Heart left ventricle (tissue), 16 donors: ENCODE measurements around the gene OPCML. TPM values are rescaled to one million over a fixed set of nuclear protein-coding genes. Genes with fewer than 3 reads are reported as not detected.

Experiments used
- ATAC-seq, 4 donors: fragments of 200-7000 bp; cut with Tn5 transposase; one replicate each; pipeline ENCODE4 v1.9.1; 2020 to 2022; ENCODE audit warnings: moderate library complexity in 4 of 4, mild to moderate bottlenecking in 3 of 4, moderate number of reproducible peaks in 1 of 4
- DNase-seq, 5 donors: peaks; one replicate each; pipeline ENCODE4 v3.0.0-alpha.2; 2020
- H3K27ac ChIP-seq, 12 donors: fragments of 200-600 bp; sonication (generic) in 4 of 12; one replicate each; pipeline versions ENCODE4 v1.5.0 to v1.8.0; 2016 to 2022; ENCODE audit warnings: mild to moderate bottlenecking in 2 of 12
- H3K27me3 ChIP-seq, 9 donors: fragments of 200-600 bp; sonication (generic) in 2 of 9; one replicate each; pipeline versions ENCODE4 v1.5.1 to v1.8.0; 2016 to 2022; ENCODE audit warnings: mild to moderate bottlenecking in 3 of 9
- H3K36me3 ChIP-seq, 9 donors: fragments of 200-600 bp; sonication (generic) in 2 of 9; one replicate each; pipeline versions ENCODE4 v1.5.0 to v1.8.0; 2018 to 2022; ENCODE audit warnings: mild to moderate bottlenecking in 2 of 9
- H3K4me1 ChIP-seq, 12 donors: fragments of 200-600 bp; sonication (generic) in 4 of 12; one replicate each; pipeline versions ENCODE4 v1.5.0 to v1.8.0; 2016 to 2022; ENCODE audit warnings: mild to moderate bottlenecking in 3 of 12
- H3K4me3 ChIP-seq, 12 donors: fragments of 200-600 bp; sonication (generic) in 4 of 12; one replicate each; pipeline versions ENCODE4 v1.5.0 to v1.8.0; 2017 to 2022; ENCODE audit warnings: mild to moderate bottlenecking in 9 of 12, moderate library complexity in 4 of 12
- H3K9me3 ChIP-seq, 12 donors: fragments of 200-600 bp; sonication (generic) in 4 of 12; one replicate each; pipeline versions ENCODE4 v1.5.0 to v1.8.0; 2016 to 2022; ENCODE audit warnings: mild to moderate bottlenecking in 1 of 12
- POLR2A ChIP-seq, 2 donors: fragments of 450-650 bp; IDR thresholded peaks; one replicate each; pipeline ENCODE4 v1.6.1; 2017; ENCODE audit warnings: antibody characterized with exemption in 2 of 2, mild to moderate bottlenecking in 2 of 2, moderate library complexity in 2 of 2
- WGBS, 4 donors: extraction: QIAGEN DNeasy Blood & Tissue Kit in 2 of 4; methylation state at CpG; one replicate each; pipeline versions ENCODE4 v1.1.5 to v1.1.7; 2013 to 2018; 5-methylcytosine and 5-hydroxymethylcytosine counted together
- intact Hi-C, 10 donors: fragments of 100-400 bp; cut with DNase I; formaldehyde crosslinking; loops; one replicate each; pipeline versions ENCODE4 v1.11.1 to v1.14.2; 2022
- polyA plus RNA-seq, 2 donors: library from polyadenylated mRNA; stranded (reverse); fragments of 200-250 nt; gene quantifications; one replicate each; pipeline ENCODE4 v1.2.3, GENCODE V29; 2013
- total RNA-seq, 9 donors: library from RNA; depleted of rRNA in 2 of 9; stranded (reverse); fragments of >200 nt in 2 of 9; fragmentation: NEBNext Ultra II Directional in 3 of 9; extraction: Animal tissue kit (Norgen Biotek cat#: 25700) in 3 of 9; gene quantifications; one replicate each; pipeline versions ENCODE4 v1.1.0 to v1.2.4, GENCODE V29; 2016 to 2023
- TF ChIP-seq, protein P1 (sequence below), 12 donors: fragments of 200-600 bp; sonication (generic) in 4 of 12; IDR thresholded peaks; one replicate each; pipeline versions ENCODE4 v1.5.0 to v1.8.0; 2018 to 2022; ENCODE audit warnings: antibody characterized with exemption in 12 of 12, mild to moderate bottlenecking in 5 of 12
- donor health status: ischemic (EF 13 %, LVEDD 7.1; RV severe dilation, severe dysfunction).
- donor health status: healthy with polysubstance abuse.
- donor health status: DM: no; HTN: yes; CAD: no.
- donor health status: DM: no; HTN: no; CAD: no.
- donor health status: ischemic (EF 25% LVEDD 6.9; RV normal size, moderate dysfunction).
- donor health status: ischemic (EF 25% LVEDD 5.7; RV mildly dilated, moderate dysfunction).
- donor health status: healthy.
- donor health status: DM: yes; HTN: yes; CAD: no.
- donor health status: ischemic (EF 35%, LVEDD 5.7; RV mildly dilated, moderate dysfunction).
- donor health status: nonischemic (EF 11% LVEDD 7.7; RV severe dilation, severe dysfunction).
- donor health status: DM: yes; HTN: yes; CAD: no.
- donor health status: PGD.
- donor health status: ischemic (EF 29% LVEDD 5.4; RV normal size, mild dysfunction).
- donor health status: nonischemic (EF 23%, LVEDD 6.1; RV moderate dilation, normal function).

OPCML gene
- total and polyA plus RNA-seq, 11 donors = 0.04 to 1.3 (median 0.23) TPM; not detected in 3

DNA sequence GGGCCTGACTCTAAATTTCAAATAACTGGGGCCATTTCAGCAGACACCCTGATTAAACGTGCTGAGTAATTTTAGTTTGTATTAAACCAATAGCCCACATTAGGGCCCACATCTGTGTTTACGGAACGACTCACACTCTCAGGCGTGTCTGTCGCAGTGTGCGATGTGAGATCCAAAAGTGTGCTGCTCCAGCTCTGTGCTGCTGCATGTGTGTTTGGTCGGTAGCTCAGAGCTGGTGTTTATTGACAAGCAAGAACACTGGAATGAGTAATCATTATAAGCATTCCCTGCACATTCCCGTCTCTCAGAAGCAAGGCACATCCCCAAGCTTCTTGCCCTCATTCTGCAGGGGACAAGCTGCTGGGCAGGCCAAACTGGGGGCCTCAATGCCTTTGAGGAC, 7.8 kb downstream of the OPCML start:
- no peak for ATAC-seq
- no peak overlapping the region for H3K4me3 ChIP-seq
- peaks cover 0 to 23% (median 7%) of the 10 kb centered on the region in 9 donors for H3K27me3 ChIP-seq
- H3K27ac ChIP-seq = no peak overlapping the region
- H3K4me1 ChIP-seq = peaks cover 0 to 46% (median 15%) of the 10 kb centered on the region in 12 donors
- no peak for TF ChIP-seq POLR2A (IDR thresholded peaks at IDR 0.05)
- TF ChIP-seq, protein P1, sequence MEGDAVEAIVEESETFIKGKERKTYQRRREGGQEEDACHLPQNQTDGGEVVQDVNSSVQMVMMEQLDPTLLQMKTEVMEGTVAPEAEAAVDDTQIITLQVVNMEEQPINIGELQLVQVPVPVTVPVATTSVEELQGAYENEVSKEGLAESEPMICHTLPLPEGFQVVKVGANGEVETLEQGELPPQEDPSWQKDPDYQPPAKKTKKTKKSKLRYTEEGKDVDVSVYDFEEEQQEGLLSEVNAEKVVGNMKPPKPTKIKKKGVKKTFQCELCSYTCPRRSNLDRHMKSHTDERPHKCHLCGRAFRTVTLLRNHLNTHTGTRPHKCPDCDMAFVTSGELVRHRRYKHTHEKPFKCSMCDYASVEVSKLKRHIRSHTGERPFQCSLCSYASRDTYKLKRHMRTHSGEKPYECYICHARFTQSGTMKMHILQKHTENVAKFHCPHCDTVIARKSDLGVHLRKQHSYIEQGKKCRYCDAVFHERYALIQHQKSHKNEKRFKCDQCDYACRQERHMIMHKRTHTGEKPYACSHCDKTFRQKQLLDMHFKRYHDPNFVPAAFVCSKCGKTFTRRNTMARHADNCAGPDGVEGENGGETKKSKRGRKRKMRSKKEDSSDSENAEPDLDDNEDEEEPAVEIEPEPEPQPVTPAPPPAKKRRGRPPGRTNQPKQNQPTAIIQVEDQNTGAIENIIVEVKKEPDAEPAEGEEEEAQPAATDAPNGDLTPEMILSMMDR (IDR thresholded peaks at IDR 0.05) = no peak
- H3K36me3 ChIP-seq = no peaks in the 10 kb centered on the region
- DNase-seq = no peak
- no peaks in the 10 kb centered on the region for H3K9me3 ChIP-seq
- intact Hi-C loops = loop anchor here in 3 of 10 donors (10.0 kb wide), 4 partner anchors 160 to 360 kb away; no protein-coding TSS in a partner anchor
- WGBS, 4 donors = 90 to 93% (median 91%) methylated on average over 8 of the region's 8 CpGs

DNA sequence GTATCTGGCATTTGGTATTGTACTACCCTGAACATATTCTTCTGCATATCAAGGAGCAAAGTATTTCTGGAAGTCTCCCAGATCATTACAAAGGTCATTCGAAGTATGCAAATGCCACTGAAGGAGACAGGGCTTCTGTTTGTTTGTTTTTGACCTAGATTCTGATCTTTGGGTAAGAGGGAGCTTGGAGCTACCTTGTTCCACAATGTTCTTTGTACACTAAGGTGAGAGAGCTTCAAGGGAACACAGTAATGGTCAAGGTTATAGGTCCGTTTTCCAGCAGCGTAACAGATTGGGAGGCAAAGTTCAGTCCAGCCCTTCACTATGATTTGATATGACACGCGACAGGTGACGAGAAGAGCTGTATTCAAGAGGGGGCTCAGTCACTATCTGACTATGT, 10.0 kb downstream of the OPCML start:
- 71 to 90% (median 74%) methylated on average over 6 of the region's 6 CpGs for WGBS, 4 donors
- Histone ChIP-seq H3K4me3 (no peak overlapping the region), H3K4me1 (peaks cover 0 to 60% (median 15%) of the 10 kb centered on the region in 12 donors), H3K9me3 (no peaks in the 10 kb centered on the region), H3K27me3 (peaks cover 0 to 4% (median 0%) of the 10 kb centered on the region in 9 donors), H3K27ac (no peak overlapping the region), H3K36me3 (no peaks in the 10 kb centered on the region)
- ATAC-seq (no peak), DNase-seq (no peak)
- intact Hi-C loops = loop anchor here in 3 of 10 donors (10.0 kb wide), 4 partner anchors 162 to 358 kb away; no protein-coding TSS in a partner anchor
- TF ChIP-seq, protein P1 (IDR thresholded peaks at IDR 0.05) = no peak
- TF ChIP-seq POLR2A (IDR thresholded peaks at IDR 0.05) = no peak

DNA sequence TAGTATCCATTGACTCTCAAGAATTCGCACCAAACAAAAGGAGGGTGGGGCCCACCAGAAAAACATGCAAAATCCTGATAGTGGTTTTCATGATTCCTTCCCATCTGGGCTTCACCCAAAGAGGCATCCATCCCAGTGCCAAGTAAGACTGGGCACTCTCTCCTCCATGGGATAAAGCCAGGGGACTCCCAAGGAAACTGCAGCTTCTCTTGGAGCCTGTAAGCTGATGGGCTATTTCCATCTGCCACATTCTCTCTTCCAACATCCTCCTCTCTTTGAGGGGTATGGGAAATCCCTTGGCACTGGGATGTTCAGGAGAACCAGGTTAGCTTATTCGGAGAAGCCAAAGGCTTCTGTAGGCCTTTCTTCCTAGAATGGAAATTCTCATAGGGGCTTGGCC, 10.8 kb downstream of the OPCML start:
- H3K27ac ChIP-seq = peak overlapping the region in 1 of 12 donors; percentile 52
- no peak overlapping the region for H3K4me3 ChIP-seq
- H3K36me3 ChIP-seq = no peaks in the 10 kb centered on the region
- ATAC-seq = no peak
- no peaks in the 10 kb centered on the region for H3K27me3 ChIP-seq
- no peak for DNase-seq
- intact Hi-C loops = loop anchor here in 3 of 10 donors (10.0 kb wide), 4 partner anchors 163 to 357 kb away; no protein-coding TSS in a partner anchor
- 84 to 96% (median 90%) methylated on average over 2 of the region's 2 CpGs for WGBS, 4 donors
- no peaks in the 10 kb centered on the region for H3K9me3 ChIP-seq
- TF ChIP-seq POLR2A (IDR thresholded peaks at IDR 0.05) = no peak
- TF ChIP-seq, protein P1 (IDR thresholded peaks at IDR 0.05) = no peak
- peaks cover 0 to 61% (median 15%) of the 10 kb centered on the region in 12 donors for H3K4me1 ChIP-seq

DNA sequence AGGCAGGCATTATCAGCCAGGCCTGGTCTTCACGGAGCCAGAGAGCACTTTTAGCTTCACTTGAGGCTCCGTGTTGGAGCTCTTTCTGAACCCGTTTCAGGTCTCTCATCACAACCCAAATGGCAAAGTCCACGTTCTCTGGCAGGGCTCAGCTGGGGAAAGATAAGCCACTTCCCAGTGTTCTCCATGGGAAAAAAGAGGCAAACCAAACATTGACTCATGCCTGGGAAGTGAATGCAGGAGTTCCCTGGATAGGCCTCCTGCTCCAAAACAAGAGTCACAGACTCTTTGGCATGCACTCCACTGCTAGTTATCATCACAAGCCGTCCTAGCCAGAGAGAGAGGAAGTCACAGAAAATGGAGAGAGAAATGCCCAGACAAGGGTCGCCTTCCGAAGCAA, 11.6 kb downstream of the OPCML start:
- intact Hi-C loops = loop anchor here in 3 of 10 donors (10.0 kb wide), 4 partner anchors 164 to 356 kb away; no protein-coding TSS in a partner anchor
- no peak overlapping the region for H3K4me3 ChIP-seq
- no peaks in the 10 kb centered on the region for H3K36me3 ChIP-seq
- 17 to 49% (median 30%) methylated on average over 6 to 7 of the region's 7 CpGs for WGBS, 4 donors
- DNase-seq = peak in 3 of 5 donors; percentile 29 to 49 (median 46)
- peaks cover 0 to 56% (median 15%) of the 10 kb centered on the region in 12 donors for H3K4me1 ChIP-seq
- no peak for TF ChIP-seq POLR2A (IDR thresholded peaks at IDR 0.05)
- TF ChIP-seq, protein P1 (IDR thresholded peaks at IDR 0.05) = no peak
- no peaks in the 10 kb centered on the region for H3K9me3 ChIP-seq
- H3K27me3 ChIP-seq = no peaks in the 10 kb centered on the region
- peak in 3 of 4 donors; percentile 59 to 77 (median 64) for ATAC-seq
- H3K27ac ChIP-seq = peak overlapping the region in 5 of 12 donors; percentile 17 to 52 (median 26)
